Neuronal stem cell (in vitro differentiated cells): Measurements from ENCODE around the gene TAS2R50.

Experiments
- DNase-seq: peaks from one replicate; pipeline ENCODE4 v3.0.0-alpha.2; 2013; ENCODE audit warnings: low spot score
- H2AFZ ChIP-seq: one replicate; pipeline ENCODE4 v1.6.1; 2013; ENCODE audit warnings: mild to moderate bottlenecking, low read length, inconsistent platforms
- H2AK5ac ChIP-seq: 2 replicates; pipeline ENCODE4 v1.6.1; 2013; ENCODE audit warnings: low read depth, mild to moderate bottlenecking, inconsistent platforms, low read length, moderate library complexity, mixed read lengths
- H2BK120ac ChIP-seq: 2 replicates; pipeline ENCODE4 v1.6.1; 2013; ENCODE audit warnings: low read depth, mild to moderate bottlenecking, inconsistent platforms, low read length, moderate library complexity, mixed read lengths
- H2BK12ac ChIP-seq: one replicate; pipeline ENCODE4 v1.6.1; 2013; ENCODE audit warnings: low read length, inconsistent platforms
- H2BK15ac ChIP-seq: 2 replicates; pipeline ENCODE4 v1.6.1; 2013; ENCODE audit warnings: mild to moderate bottlenecking, low read length, inconsistent platforms, mixed read lengths
- H2BK5ac ChIP-seq: one replicate; pipeline ENCODE4 v1.6.1; 2013; ENCODE audit warnings: inconsistent platforms, mild to moderate bottlenecking, low read length, moderate library complexity
- H3K14ac ChIP-seq: one replicate; pipeline ENCODE4 v1.6.1; 2013; ENCODE audit warnings: low read length, inconsistent platforms
- H3K18ac ChIP-seq: 2 replicates; pipeline ENCODE4 v1.6.1; 2013; ENCODE audit warnings: low read length, inconsistent platforms
- H3K23ac ChIP-seq: 2 replicates; pipeline ENCODE4 v1.6.1; 2013; ENCODE audit warnings: low read depth, mild to moderate bottlenecking, mixed read lengths, low read length, inconsistent platforms; ENCODE audit not compliant: poor library complexity
- H3K27ac ChIP-seq: replicated peaks from 3 replicates; pipeline ENCODE4 v1.5.1; 2013; ENCODE audit warnings: low read length, inconsistent platforms
- H3K27me3 ChIP-seq, 3 experiments: 2 replicates each; pipeline ENCODE4 v1.6.1; 2013; ENCODE audit warnings: low read length in 3 of 3, mild to moderate bottlenecking in 2 of 3, inconsistent platforms in 1 of 3, low read depth in 1 of 3, mixed read lengths in 1 of 3, moderate library complexity in 1 of 3; ENCODE audit not compliant: control insufficient read depth in 3 of 3, insufficient read depth in 3 of 3
- H3K36me3 ChIP-seq, 2 donors: replicated peaks in 1 of 2; 2 replicates each; pipeline ENCODE4 v1.6.1; 2013; ENCODE audit warnings: low read length in 2 of 2; ENCODE audit not compliant: control insufficient read depth in 2 of 2, insufficient read depth in 2 of 2
- H3K4ac ChIP-seq: 2 replicates; pipeline ENCODE4 v1.6.1; 2013; ENCODE audit warnings: inconsistent platforms, mild to moderate bottlenecking, low read length, moderate library complexity
- H3K4me1 ChIP-seq, 2 donors: 1 replicate in 1 of 2; 2 replicates in 1 of 2; pipeline ENCODE4 v1.6.1; 2013; ENCODE audit warnings: low read length in 2 of 2, low read depth in 1 of 2; ENCODE audit not compliant: control insufficient read depth in 2 of 2, insufficient read depth in 1 of 2
- H3K4me2 ChIP-seq: one replicate; pipeline ENCODE4 v1.6.1; 2013; ENCODE audit warnings: mild to moderate bottlenecking, low read length, inconsistent platforms; ENCODE audit not compliant: insufficient read depth, poor library complexity, severe bottlenecking
- H3K4me3 ChIP-seq, 2 donors: 2 replicates each; pipeline ENCODE4 v1.5.1; 2013; ENCODE audit warnings: low read length in 2 of 2, mild to moderate bottlenecking in 2 of 2, inconsistent platforms in 1 of 2, moderate library complexity in 1 of 2
- H3K79me1 ChIP-seq: one replicate; pipeline ENCODE4 v1.6.1; 2013; ENCODE audit warnings: low read depth, mild to moderate bottlenecking, inconsistent platforms, low read length, moderate library complexity
- H3K9ac ChIP-seq: one replicate; pipeline ENCODE4 v1.6.1; 2013; ENCODE audit warnings: mild to moderate bottlenecking, low read depth, low read length, inconsistent platforms; ENCODE audit not compliant: poor library complexity
- H3K9me3 ChIP-seq, 2 donors: replicated peaks in 1 of 2; 2 replicates each; pipeline versions ENCODE3 to v1.6.1; 2013; ENCODE audit warnings: low read length in 2 of 2, mild to moderate bottlenecking in 2 of 2, inconsistent platforms in 1 of 2, low read depth in 1 of 2, mixed read lengths in 1 of 2, moderate library complexity in 1 of 2; ENCODE audit not compliant: control insufficient read depth in 2 of 2, insufficient read depth in 1 of 2
- H4K8ac ChIP-seq: one replicate; pipeline ENCODE4 v1.6.1; 2013; ENCODE audit warnings: low read depth, mild to moderate bottlenecking, inconsistent platforms, low read length, moderate library complexity
- H4K91ac ChIP-seq: one replicate; pipeline ENCODE4 v1.6.1; 2013; ENCODE audit warnings: low read length, low read depth, mild to moderate bottlenecking, inconsistent platforms; ENCODE audit not compliant: poor library complexity
- WGBS, 2 donors: extraction: QIAGEN DNeasy Blood & Tissue Kit; methylation state at CpG; one replicate each; pipeline ENCODE4 v1.1.7; 2013; ENCODE audit warnings: missing lambda C conversion rate in 2 of 2, mixed read lengths in 1 of 2; ENCODE audit not compliant: insufficient read length in 2 of 2, insufficient replicate concordance in 1 of 2; ENCODE audit errors: extremely low coverage in 2 of 2; 5-methylcytosine and 5-hydroxymethylcytosine counted together

TAS2R50 gene

GRCh38 chr12:10939163-10939562 is 47.5 kb downstream of the TAS2R50 start, which contains the start of gene TAS2R14:
Gene TAS2R14 (minus strand): TSS chr12:10939263. CDS start chr12:10939207, 56 bp downstream.
- no peak within 1 kb of the TSS for H2BK12ac ChIP-seq
- H4K8ac ChIP-seq = no peak within 1 kb of the TSS
- H2AK5ac ChIP-seq = no peak within 1 kb of the TSS
- no peaks in the 10 kb centered on the region for H3K27me3 ChIP-seq
- no CpG with 5 or more reads among the region's 1 CpG for WGBS, 2 donors
- H4K91ac ChIP-seq = no peak within 1 kb of the TSS
- no peak within 1 kb of the TSS for H3K4me3 ChIP-seq
- H2BK120ac ChIP-seq = no peak within 1 kb of the TSS
- H2AFZ ChIP-seq = no peak within 1 kb of the TSS
- no peak within 1 kb of the TSS for H3K18ac ChIP-seq
- H2BK5ac ChIP-seq = no peak within 1 kb of the TSS
- H3K4ac ChIP-seq = no peak within 1 kb of the TSS
- no peak within 1 kb of the TSS for H3K9ac ChIP-seq
- no peak within 1 kb of the TSS for H3K4me2 ChIP-seq
- H3K14ac ChIP-seq = no peak within 1 kb of the TSS
- no peaks in the 10 kb centered on the region for H3K4me1 ChIP-seq
- no peak within 1 kb of the TSS for H3K27ac ChIP-seq
- H2BK15ac ChIP-seq = no peak within 1 kb of the TSS
- H3K36me3 ChIP-seq = no peaks in the 10 kb centered on the region
- no peaks in the 10 kb centered on the region for H3K9me3 ChIP-seq
- no peaks in the 10 kb centered on the region for H3K79me1 ChIP-seq
- no peak for DNase-seq
- H3K23ac ChIP-seq = no peak within 1 kb of the TSS

- Histone ChIP-seq H3K27ac (no peak overlapping the region), H2AFZ (no peak overlapping the region), H3K4me2 (no peak overlapping the region), H3K4me1 (no peaks in the 10 kb centered on the region), H3K9ac (no peak overlapping the region), H3K4me3 (no peak overlapping the region), H4K8ac (no peak overlapping the region), H3K18ac (no peak overlapping the region), H3K14ac (no peak overlapping the region), H3K27me3 (no peaks in the 10 kb centered on the region), H2BK120ac (no peak overlapping the region), H4K91ac (no peak overlapping the region), H3K4ac (no peak overlapping the region), H3K36me3 (no peaks in the 10 kb centered on the region), H3K9me3 (no peaks in the 10 kb centered on the region), H3K79me1 (no peaks in the 10 kb centered on the region), H2BK12ac (no peak overlapping the region), H2BK5ac (no peak overlapping the region), H2AK5ac (no peak overlapping the region), H2BK15ac (no peak overlapping the region), H3K23ac (no peak overlapping the region)
- no peak for DNase-seq
- no CpG with 5 or more reads among the region's 1 CpG for whole genome bisulfite sequencing, 2 donors
Observed at GRCh38 chr12:10936506-10936905, 50.2 kb downstream of the TAS2R50 start.
